ENCODE results near the gene RNLS. TPM values are rescaled to one million over a fixed set of nuclear protein-coding genes. Genes with fewer than 3 reads are reported as not detected.
"Not testable (repeated sequence)": the region's sequence is repeated elsewhere in the genome, so short reads cannot be mapped to it uniquely, and the experiment has no call there.

The RNLS gene
- total RNA-seq, 1 donor from 2014 or later, result 12.1 TPM

DNA sequence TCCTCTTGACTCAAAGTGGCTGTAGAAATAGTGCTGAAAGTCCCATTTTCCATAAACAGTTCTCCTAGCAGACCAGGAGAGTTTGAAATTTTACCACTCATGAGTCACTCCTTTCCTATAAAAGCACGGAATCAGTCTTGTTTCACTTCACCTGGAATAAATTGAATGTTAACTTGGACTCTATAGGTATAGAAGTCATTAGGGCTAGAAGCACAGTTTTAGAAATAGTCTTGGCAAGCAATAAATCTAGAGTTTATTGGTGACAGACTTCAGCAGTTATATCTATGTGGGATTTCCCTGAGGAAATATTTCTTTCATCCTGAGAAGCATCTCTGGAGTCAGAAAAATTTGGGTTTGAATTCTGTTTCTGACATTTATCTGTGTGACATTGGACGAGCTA, 212.4 kb downstream of the RNLS start:
- intact Hi-C loops (cut with DNase I), result no loop called here
- Histone ChIP-seq H3K27ac (no peak overlapping the region), H3K9me3 (no peaks in the 10 kb centered on the region), H3K36me3 (no peaks in the 10 kb centered on the region), H3K4me1 (no peaks in the 10 kb centered on the region), H3K4me3 (no peak overlapping the region), H3K27me3 (no peaks in the 10 kb centered on the region)
- TF ChIP-seq, protein P1, sequence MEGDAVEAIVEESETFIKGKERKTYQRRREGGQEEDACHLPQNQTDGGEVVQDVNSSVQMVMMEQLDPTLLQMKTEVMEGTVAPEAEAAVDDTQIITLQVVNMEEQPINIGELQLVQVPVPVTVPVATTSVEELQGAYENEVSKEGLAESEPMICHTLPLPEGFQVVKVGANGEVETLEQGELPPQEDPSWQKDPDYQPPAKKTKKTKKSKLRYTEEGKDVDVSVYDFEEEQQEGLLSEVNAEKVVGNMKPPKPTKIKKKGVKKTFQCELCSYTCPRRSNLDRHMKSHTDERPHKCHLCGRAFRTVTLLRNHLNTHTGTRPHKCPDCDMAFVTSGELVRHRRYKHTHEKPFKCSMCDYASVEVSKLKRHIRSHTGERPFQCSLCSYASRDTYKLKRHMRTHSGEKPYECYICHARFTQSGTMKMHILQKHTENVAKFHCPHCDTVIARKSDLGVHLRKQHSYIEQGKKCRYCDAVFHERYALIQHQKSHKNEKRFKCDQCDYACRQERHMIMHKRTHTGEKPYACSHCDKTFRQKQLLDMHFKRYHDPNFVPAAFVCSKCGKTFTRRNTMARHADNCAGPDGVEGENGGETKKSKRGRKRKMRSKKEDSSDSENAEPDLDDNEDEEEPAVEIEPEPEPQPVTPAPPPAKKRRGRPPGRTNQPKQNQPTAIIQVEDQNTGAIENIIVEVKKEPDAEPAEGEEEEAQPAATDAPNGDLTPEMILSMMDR (IDR thresholded peaks at IDR 0.05), result no peak
- no peak for DNase-seq (ENCODE audit: low spot score in 2 of 2)

DNA sequence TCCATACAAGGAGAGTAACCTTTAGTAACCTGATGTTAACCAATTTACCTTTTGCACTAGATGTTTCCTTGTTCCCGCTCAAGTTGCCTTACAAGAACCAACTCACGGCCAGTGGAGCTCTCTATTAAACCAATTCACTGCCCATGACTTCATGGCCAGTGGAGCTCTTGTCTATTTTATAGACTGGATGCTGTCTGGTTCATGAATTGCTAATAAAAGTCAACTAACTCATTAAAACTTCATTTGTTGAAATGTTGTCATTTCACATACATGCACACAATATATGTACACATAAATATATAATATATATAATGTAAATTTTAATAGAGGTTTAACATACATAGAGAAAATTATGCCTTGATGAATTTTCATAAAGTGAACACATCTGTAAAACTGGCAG, 216.3 kb downstream of the RNLS start:
- Histone ChIP-seq H3K27ac (no peak overlapping the region), H3K4me3 (no peak overlapping the region), H3K4me1 (no peaks in the 10 kb centered on the region), H3K27me3 (no peaks in the 10 kb centered on the region), H3K36me3 (no peaks in the 10 kb centered on the region), H3K9me3 (no peaks in the 10 kb centered on the region)
- no peak for DNase-seq (ENCODE audit: low spot score in 2 of 2)
- TF ChIP-seq, protein P1 (IDR thresholded peaks at IDR 0.05), result no peak
- intact Hi-C loops (cut with DNase I), result no loop called here

DNA sequence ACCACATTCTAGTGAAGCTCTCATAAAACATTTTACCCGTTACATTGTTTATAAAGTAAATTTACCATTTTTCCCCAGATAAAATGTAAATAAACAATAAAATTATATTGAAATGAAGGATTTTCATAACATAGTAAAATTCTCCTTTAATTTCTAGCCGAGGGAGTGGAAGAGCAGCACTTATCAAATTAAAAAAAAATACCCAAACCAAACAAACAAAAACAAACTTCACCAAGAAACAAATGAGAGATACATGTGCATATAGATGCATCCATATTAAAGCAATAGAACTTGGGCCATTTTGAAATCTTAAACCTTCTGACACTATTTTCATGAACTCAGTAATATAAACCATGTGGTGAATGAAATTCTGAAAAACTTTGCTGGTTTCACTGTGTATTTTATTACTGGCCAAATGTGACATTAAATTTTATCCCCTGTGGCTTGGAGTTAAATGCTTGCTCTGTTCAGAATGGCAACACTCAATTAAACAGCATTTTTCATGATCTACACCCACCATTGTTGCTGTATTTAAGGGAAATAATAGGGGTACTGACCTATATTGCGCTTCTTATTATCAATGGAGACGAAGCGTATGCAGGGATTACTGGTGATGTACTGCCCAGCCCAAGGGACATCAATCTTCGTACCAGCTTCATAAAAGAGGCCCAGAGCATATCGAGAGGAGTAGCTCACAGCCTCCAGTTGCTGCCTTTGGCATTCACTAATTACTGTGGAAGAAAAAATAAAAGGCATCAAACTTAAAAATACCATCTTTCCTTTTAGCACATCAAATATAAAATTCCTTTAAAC, 220.9 kb downstream of the RNLS start:
- no peaks in the 10 kb centered on the region for H3K4me1 ChIP-seq
- intact Hi-C loops (cut with DNase I), result no loop called here
- H3K4me3 ChIP-seq, result no peak overlapping the region
- H3K27me3 ChIP-seq, result no peaks in the 10 kb centered on the region
- TF ChIP-seq, protein P1 (IDR thresholded peaks at IDR 0.05), result no peak
- H3K9me3 ChIP-seq, result no peaks in the 10 kb centered on the region
- DNase-seq (ENCODE audit: low spot score in 2 of 2), result no peak
- H3K36me3 ChIP-seq, result no peaks in the 10 kb centered on the region
- no peak overlapping the region for H3K27ac ChIP-seq

DNA sequence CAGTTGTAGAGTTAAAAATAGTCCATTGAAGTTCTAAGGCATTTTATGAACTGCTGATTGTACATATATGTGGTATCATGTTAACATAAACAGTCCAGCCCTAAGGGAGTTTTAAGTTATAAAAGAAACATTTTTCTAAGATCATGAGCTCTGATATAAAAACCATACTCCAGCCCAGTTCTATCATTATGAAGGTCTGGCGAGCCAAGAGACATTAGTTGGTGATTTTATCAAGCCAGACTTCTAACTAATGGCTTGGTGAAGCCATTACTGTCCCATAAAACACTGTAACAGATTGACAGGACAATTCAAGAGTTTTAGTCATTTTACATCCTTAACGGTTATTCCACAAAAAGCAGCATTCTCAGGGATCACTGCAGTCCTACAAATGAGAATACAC, 221.6 kb downstream of the RNLS start:
- Histone ChIP-seq H3K4me3 (no peak overlapping the region), H3K27me3 (no peaks in the 10 kb centered on the region), H3K36me3 (no peaks in the 10 kb centered on the region), H3K9me3 (no peaks in the 10 kb centered on the region), H3K4me1 (no peaks in the 10 kb centered on the region), H3K27ac (no peak overlapping the region)
- intact Hi-C loops (cut with DNase I), result no loop called here
- TF ChIP-seq, protein P1 (IDR thresholded peaks at IDR 0.05), result no peak
- DNase-seq (ENCODE audit: low spot score in 2 of 2), result no peak

DNA sequence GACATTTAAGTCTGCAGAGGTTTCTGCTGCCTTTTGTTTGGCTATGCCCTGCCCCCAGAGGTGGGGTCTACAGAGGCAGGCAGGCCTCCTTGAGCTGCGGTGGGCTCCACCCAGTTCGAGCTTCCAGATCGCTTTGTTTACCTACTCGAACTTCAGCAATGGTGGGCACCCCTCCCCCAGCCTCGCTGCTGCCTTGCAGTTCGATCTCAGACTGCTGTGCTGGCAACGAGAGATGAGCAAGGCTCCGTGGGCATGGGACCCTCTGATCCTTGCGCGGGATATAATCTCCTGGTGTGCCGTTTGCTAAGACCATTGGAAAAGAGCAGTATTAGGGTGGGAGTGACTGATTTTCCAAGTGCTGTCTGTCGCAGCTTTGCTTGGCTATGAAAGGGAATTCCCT, 227.4 kb downstream of the RNLS start:
- intact Hi-C loops (cut with DNase I); H3K27ac ChIP-seq; H3K36me3 ChIP-seq; H3K9me3 ChIP-seq; H3K4me3 ChIP-seq; H3K27me3 ChIP-seq; DNase-seq (ENCODE audit: low spot score in 2 of 2); H3K4me1 ChIP-seq: not testable (repeated sequence)

DNA sequence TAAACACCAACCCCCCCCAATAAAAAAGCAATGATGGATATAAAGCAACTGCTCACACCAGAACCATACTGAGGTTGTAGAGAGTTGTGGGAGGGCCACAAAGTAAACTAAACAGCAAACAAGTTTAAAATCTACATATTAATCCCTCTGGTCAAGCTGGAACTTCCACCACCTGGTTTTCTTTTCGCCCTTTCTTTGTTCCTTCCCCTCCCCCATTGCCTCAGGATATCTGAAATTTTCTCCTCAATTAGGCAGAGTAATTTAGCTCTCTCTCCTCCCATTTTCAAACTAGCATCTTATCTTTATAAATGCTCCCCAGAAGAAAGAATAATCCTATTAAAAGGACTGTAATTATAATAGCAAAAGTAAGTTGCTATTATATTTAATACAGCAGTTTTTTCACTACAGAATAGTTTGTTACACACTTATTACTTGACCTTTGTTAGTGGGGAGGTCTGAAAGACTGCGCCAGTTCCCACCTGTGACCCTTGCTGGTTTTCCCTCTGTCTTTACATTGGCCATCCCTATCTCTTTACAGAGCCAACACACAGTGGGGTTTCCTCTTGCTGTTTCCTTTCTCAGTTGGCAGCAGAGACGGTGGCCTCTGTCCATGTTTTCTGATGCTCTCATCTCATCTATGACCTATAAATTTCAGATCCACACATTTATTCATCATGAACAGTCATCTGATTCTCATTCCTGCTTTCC, 235.4 kb downstream of the RNLS start:
- H3K27ac ChIP-seq, result no peak overlapping the region
- TF ChIP-seq, protein P1 (IDR thresholded peaks at IDR 0.05), result no peak
- no peak for DNase-seq (ENCODE audit: low spot score in 2 of 2)

More for the DNA sequence above, 235.4 kb downstream of the RNLS start:
- Histone ChIP-seq H3K4me1 (peaks cover 0 to 8% of the 10 kb centered on the region in 2 donors), H3K27me3 (no peaks in the 10 kb centered on the region), H3K4me3 (no peak overlapping the region), H3K36me3 (no peaks in the 10 kb centered on the region), H3K9me3 (no peaks in the 10 kb centered on the region)
- intact Hi-C loops (cut with DNase I), result no loop called here

Measured in ascending aorta (tissue), 2 donors.